Right atrium auricular region (tissue), 2 donors: ENCODE measurements around the gene CHAC1. TPM values are rescaled to one million over a fixed set of nuclear protein-coding genes. Genes with fewer than 3 reads are reported as not detected.

Experiments used
- DNase-seq: peaks from one replicate; pipeline ENCODE4 v3.0.0-alpha.2; 2019; ENCODE audit warnings: low spot score
- H3K27ac ChIP-seq, 2 donors: fragments of 200-600 bp; sonication (generic); 1 replicate in 1 of 2; 2 replicates in 1 of 2; pipeline ENCODE4 v1.5.1; 2016 to 2019
- H3K27me3 ChIP-seq, 2 donors: fragments of 200-600 bp; sonication (generic); one replicate each; pipeline versions ENCODE4 v1.5.1 to v1.6.0; 2017 to 2019
- H3K36me3 ChIP-seq: fragments of 200-600 bp; sonication (generic); one replicate; pipeline ENCODE4 v1.5.1; 2016
- H3K4me1 ChIP-seq, 2 donors: fragments of 200-600 bp; sonication (generic); one replicate each; pipeline versions ENCODE4 v1.5.1 to v1.6.0; 2017 to 2019
- H3K4me3 ChIP-seq, 2 donors: fragments of 200-600 bp; sonication (generic); 1 replicate in 1 of 2; 2 replicates in 1 of 2; pipeline ENCODE4 v1.5.1; 2017 to 2019; ENCODE audit warnings: mild to moderate bottlenecking in 1 of 2, moderate library complexity in 1 of 2
- H3K9me3 ChIP-seq, 2 donors: fragments of 200-600 bp; sonication (generic); one replicate each; pipeline ENCODE4 v1.5.1; 2019
- CTCF ChIP-seq, 2 donors: fragments of 200-600 bp; sonication (generic); IDR thresholded peaks; one replicate each; pipeline ENCODE4 v1.5.1; 2019; ENCODE audit warnings: antibody characterized with exemption in 2 of 2
- total RNA-seq, 2 donors: library from RNA; depleted of rRNA; stranded (reverse); fragments of >200 nt; gene quantifications; one replicate each; pipeline ENCODE4 v1.1.0, GENCODE V29; 2016

CHAC1 gene
- total RNA-seq, 2 donors from 2014 or later, result 11.9 to 36.1 TPM

- H3K36me3 ChIP-seq, result no peaks in the 10 kb centered on the region
- no peak overlapping the region for H3K4me3 ChIP-seq
- peak overlapping the region; percentile 70 to 88 for H3K27ac ChIP-seq
- no peaks in the 10 kb centered on the region for H3K9me3 ChIP-seq
- no peaks in the 10 kb centered on the region for H3K27me3 ChIP-seq
- no peak for DNase-seq
- H3K4me1 ChIP-seq, result peaks cover 0 to 41% of the 10 kb centered on the region in 2 donors
- TF ChIP-seq CTCF (IDR thresholded peaks at IDR 0.05), result no peak
Observed at GRCh38 chr15:40955141-40955903, 2.1 kb downstream of the CHAC1 start.

GRCh38 chr15:40955930-40956540, 2.8 kb downstream of the CHAC1 start:
- H3K27ac ChIP-seq, result peak overlapping the region; percentile 70 to 88
- DNase-seq, result no peak
- H3K36me3 ChIP-seq, result no peaks in the 10 kb centered on the region
- H3K27me3 ChIP-seq, result no peaks in the 10 kb centered on the region
- no peak for TF ChIP-seq CTCF (IDR thresholded peaks at IDR 0.05)
- no peaks in the 10 kb centered on the region for H3K9me3 ChIP-seq
- peaks cover 0 to 41% of the 10 kb centered on the region in 2 donors for H3K4me1 ChIP-seq
- no peak overlapping the region for H3K4me3 ChIP-seq

- Histone ChIP-seq H3K36me3 (no peaks in the 10 kb centered on the region), H3K9me3 (no peaks in the 10 kb centered on the region), H3K4me1 (peaks cover 0 to 41% of the 10 kb centered on the region in 2 donors), H3K27ac (peak overlapping the region; percentile 70 to 88), H3K27me3 (no peaks in the 10 kb centered on the region), H3K4me3 (no peak overlapping the region)
- no peak for DNase-seq
- TF ChIP-seq CTCF (IDR thresholded peaks at IDR 0.05), result no peak
Observed at GRCh38 chr15:40956541-40956982, 3.3 kb downstream of the CHAC1 start.

- Histone ChIP-seq H3K27ac (peak overlapping the region; percentile 70 to 88), H3K9me3 (no peaks in the 10 kb centered on the region), H3K36me3 (no peaks in the 10 kb centered on the region), H3K4me1 (peaks cover 0 to 41% of the 10 kb centered on the region in 2 donors), H3K27me3 (no peaks in the 10 kb centered on the region), H3K4me3 (no peak overlapping the region)
- no peak for DNase-seq
- no peak for TF ChIP-seq CTCF (IDR thresholded peaks at IDR 0.05)
Observed at GRCh38 chr15:40957041-40957555, 3.8 kb downstream of the CHAC1 start.

- no peaks in the 10 kb centered on the region for H3K27me3 ChIP-seq
- H3K36me3 ChIP-seq, result no peaks in the 10 kb centered on the region
- DNase-seq, result no peak
- H3K4me1 ChIP-seq, result peaks cover 0 to 36% of the 10 kb centered on the region in 2 donors
- peak overlapping the region; percentile 70 to 88 for H3K27ac ChIP-seq
- no peaks in the 10 kb centered on the region for H3K9me3 ChIP-seq
- no peak for TF ChIP-seq CTCF (IDR thresholded peaks at IDR 0.05)
- no peak overlapping the region for H3K4me3 ChIP-seq
Observed at GRCh38 chr15:40957581-40958051, 4.3 kb downstream of the CHAC1 start.
